ENCODE data around the gene CFAP61.

- TF ChIP-seq, protein P1, sequence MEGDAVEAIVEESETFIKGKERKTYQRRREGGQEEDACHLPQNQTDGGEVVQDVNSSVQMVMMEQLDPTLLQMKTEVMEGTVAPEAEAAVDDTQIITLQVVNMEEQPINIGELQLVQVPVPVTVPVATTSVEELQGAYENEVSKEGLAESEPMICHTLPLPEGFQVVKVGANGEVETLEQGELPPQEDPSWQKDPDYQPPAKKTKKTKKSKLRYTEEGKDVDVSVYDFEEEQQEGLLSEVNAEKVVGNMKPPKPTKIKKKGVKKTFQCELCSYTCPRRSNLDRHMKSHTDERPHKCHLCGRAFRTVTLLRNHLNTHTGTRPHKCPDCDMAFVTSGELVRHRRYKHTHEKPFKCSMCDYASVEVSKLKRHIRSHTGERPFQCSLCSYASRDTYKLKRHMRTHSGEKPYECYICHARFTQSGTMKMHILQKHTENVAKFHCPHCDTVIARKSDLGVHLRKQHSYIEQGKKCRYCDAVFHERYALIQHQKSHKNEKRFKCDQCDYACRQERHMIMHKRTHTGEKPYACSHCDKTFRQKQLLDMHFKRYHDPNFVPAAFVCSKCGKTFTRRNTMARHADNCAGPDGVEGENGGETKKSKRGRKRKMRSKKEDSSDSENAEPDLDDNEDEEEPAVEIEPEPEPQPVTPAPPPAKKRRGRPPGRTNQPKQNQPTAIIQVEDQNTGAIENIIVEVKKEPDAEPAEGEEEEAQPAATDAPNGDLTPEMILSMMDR (IDR thresholded peaks at IDR 0.05; ENCODE audit: poor library complexity): no peak
- no peak for TF ChIP-seq EZH2 (IDR thresholded peaks at IDR 0.05; ENCODE audit: borderline replicate concordance)
- TF ChIP-seq EZH2phosphoT487 (IDR thresholded peaks at IDR 0.05; ENCODE audit: low read depth, severe bottlenecking, unreplicated experiment): no peak
Observed at GRCh38 chr20:20312562-20312961, 260.2 kb downstream of the CFAP61 start.
